ENCODE data around the gene XCL1.
"Not testable (repeated sequence)": the region's sequence is repeated elsewhere in the genome, so short reads cannot be mapped to it uniquely, and the experiment has no call there.

DNA sequence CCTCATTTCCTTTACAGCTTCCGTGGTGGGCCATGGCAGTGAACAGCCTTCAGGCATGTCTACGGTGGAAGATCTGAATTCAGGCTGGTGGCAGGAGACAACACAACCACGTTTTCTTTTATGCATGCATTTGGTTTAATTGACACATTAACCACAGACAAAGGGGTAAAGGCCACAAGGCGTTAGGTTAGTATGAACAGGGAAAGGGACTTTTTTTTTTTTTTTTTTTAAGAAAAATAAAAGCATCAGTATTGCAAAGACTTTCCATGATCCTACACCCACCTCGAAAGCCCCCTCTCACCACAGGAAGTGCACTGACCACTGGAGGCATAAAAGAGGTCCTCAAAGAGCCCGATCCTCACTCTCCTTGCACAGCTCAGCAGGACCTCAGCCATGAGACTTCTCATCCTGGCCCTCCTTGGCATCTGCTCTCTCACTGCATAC lies at the start of gene XCL1:
- TF ChIP-seq, protein P1, sequence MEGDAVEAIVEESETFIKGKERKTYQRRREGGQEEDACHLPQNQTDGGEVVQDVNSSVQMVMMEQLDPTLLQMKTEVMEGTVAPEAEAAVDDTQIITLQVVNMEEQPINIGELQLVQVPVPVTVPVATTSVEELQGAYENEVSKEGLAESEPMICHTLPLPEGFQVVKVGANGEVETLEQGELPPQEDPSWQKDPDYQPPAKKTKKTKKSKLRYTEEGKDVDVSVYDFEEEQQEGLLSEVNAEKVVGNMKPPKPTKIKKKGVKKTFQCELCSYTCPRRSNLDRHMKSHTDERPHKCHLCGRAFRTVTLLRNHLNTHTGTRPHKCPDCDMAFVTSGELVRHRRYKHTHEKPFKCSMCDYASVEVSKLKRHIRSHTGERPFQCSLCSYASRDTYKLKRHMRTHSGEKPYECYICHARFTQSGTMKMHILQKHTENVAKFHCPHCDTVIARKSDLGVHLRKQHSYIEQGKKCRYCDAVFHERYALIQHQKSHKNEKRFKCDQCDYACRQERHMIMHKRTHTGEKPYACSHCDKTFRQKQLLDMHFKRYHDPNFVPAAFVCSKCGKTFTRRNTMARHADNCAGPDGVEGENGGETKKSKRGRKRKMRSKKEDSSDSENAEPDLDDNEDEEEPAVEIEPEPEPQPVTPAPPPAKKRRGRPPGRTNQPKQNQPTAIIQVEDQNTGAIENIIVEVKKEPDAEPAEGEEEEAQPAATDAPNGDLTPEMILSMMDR (IDR thresholded peaks at IDR 0.05), result not testable (repeated sequence)
- not testable (repeated sequence) for TF ChIP-seq EZH2phosphoT487, EZH2 (IDR thresholded peaks at IDR 0.05)

Measured in neural progenitor cell (in vitro differentiated cells).